Measurements from ENCODE around the gene AGAP2. TPM values are rescaled to one million over a fixed set of nuclear protein-coding genes. Genes with fewer than 3 reads are reported as not detected.
"Not testable (repeated sequence)": the region's sequence is repeated elsewhere in the genome, so short reads cannot be mapped to it uniquely, and the experiment has no call there.

AGAP2 gene
- total RNA-seq, 1 experiment from 2014 or later = 1.9 TPM

- no peak for DNase-seq (ENCODE audit: low spot score)
Observed at GRCh38 chr12:57698414-57698813, 40.1 kb downstream of the AGAP2 start.

GRCh38 chr12:57697076-57697475, 41.5 kb downstream of the AGAP2 start:
- no peak for DNase-seq (ENCODE audit: low spot score)

DNA sequence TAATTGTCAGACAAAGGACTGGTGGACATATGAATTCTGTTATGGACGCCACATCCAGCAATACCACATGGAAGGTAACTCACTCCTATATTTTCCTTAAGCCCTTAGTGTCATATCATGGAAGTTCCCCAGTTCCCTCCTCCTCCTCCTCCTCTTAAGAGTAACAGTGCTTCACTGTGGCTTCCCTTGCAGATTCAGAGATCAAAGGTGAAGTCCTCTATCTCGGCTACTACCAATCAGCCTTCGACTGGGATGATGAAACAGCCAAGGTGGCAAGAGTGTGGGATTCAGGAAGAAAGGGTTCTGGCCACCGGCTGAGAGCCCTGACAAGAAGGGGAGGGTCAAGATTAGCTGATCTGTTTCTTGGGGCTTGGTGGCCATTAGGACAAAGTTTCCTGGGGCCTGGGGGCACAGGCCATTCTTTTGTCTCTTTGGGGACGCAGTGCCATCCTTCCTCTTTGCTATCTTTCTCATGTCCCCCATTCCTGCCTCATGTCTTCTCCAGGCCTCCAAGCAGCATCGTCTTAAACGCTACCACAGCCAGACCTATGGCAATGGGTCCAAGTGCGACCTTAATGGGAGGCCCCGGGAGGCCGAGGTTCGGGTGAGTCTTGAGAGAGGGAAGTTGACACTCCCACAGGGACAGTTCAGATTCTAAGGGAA, 42.6 kb downstream of the AGAP2 start:
- no peak for DNase-seq (ENCODE audit: low spot score)

DNA sequence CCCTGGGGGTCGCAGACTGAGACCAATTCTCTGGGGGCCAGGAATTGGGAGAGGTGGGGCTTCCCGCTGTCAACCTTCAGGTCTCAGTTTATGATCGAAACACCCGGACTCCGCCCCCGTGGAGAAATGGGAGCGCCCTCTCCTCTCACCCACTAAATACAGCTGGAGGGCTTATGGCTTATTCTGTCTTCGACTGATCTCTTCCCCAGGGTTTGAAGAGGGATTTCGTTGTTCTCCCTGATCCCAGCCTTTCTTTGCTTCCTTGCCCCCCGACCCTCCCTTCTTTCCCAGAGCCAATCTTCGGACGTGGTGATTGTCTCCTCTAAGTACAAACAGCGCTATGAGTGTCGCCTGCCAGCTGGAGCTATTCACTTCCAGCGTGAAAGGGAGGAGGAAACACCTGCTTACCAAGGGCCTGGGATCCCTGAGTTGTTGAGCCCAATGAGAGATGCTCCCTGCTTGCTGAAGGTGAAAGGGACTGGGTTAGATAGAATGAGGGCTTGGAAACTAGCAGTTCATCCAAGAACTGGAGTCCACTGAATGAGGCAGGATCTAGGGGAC, 44.0 kb downstream of the AGAP2 start:
- peak; percentile 12 for DNase-seq (ENCODE audit: low spot score)

GRCh38 chr12:57693659-57694458, 44.7 kb downstream of the AGAP2 start, which contains the start of gene OS9:
OS9 (plus strand) TSS chr12:57694132; CDS start chr12:57694162, 30 bp downstream.
- DNase-seq (ENCODE audit: low spot score) = peak; percentile 99

- no peak for DNase-seq (ENCODE audit: low spot score)
Observed at GRCh38 chr12:57693317-57693658, 45.3 kb downstream of the AGAP2 start.

GRCh38 chr12:57692500-57692899, 46.0 kb downstream of the AGAP2 start:
- no peak for DNase-seq (ENCODE audit: low spot score)

DNA sequence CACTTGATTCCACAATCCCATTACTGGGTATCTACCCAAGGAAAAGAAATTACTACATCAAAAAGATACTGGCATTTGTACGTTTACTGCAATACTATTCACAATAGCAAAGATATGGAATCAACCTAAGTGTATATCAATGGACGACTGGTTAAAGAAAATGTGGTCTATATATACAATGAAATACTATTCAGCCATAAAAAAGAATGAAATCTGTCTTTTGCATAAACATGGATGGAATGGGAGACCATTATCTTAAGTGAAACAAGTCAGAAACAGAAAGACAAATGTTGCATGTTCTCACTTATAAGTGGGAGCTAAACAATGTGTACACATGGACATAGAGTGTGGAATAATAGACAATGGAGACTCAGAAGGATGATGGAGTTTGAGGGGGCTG, 49.6 kb downstream of the AGAP2 start:
- DNase-seq (ENCODE audit: low spot score) = no peak

GRCh38 chr12:57687862-57688261, 50.7 kb downstream of the AGAP2 start:
- DNase-seq (ENCODE audit: low spot score) = no peak

DNA sequence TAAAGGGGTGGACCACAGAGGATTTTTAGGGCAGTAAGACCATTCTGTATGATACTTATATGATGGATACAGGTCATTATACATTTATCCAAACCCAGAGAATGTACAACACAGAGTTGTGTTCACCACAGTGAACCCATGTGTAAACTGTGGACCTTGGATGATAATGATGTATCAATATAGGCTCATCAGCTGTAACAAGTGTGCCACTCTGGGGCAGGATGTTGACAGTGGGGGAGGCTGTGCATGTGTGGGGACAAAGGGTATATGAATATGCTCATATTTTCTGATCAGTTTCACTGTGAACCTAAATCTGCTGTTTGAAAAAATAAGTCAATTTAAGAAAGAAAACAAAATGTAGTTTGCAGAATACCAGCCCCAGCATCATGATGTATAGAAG, 58.8 kb downstream of the AGAP2 start:
- DNase-seq (ENCODE audit: low spot score) = no peak

DNA sequence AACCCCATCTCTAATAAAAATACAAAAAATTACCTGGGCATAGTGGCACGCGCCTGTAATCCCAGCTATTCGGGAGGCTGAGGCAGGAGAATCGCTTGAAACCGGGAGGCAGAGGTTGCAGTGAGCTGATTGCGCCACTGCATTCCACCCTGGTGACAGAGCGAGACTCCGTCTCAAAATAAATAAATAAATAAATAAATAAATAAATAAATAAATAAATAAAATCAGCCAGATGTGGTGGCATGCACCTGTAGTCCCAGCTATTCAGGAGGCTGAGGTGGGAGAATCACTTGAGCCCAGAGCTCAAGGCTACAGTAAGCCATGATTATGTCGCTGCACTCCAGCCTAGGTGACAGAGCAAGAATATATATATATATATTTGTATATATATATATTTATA, 60.6 kb downstream of the AGAP2 start:
- DNase-seq (ENCODE audit: low spot score) = not testable (repeated sequence)

- no peak for DNase-seq (ENCODE audit: low spot score)
Observed at GRCh38 chr12:57674691-57675090, 63.9 kb downstream of the AGAP2 start.

Other genes with a start within 250 kb of the AGAP2 start
- 26.9 and 39.0 TPM in 2 replicates for gene DDIT3, start 218.2 kb downstream of the AGAP2 start, total RNA-seq (2014; rRNA removed; shearing (Covaris generic))
- gene MBD6, start 215.9 kb downstream of the AGAP2 start, total RNA-seq (2014; rRNA removed; shearing (Covaris generic)) = 18.0 and 23.0 TPM in 2 replicates
- 58.6 and 62.3 TPM in 2 replicates for gene DCTN2, start 191.6 kb downstream of the AGAP2 start, total RNA-seq (2014; rRNA removed; shearing (Covaris generic))
- gene KIF5A, start 188.7 kb downstream of the AGAP2 start, total RNA-seq (2014; rRNA removed; shearing (Covaris generic)) = not detected in 2 replicates
- gene PIP4K2C, start 147.6 kb downstream of the AGAP2 start, total RNA-seq (2014; rRNA removed; shearing (Covaris generic)) = 30.8 and 37.2 TPM in 2 replicates
- gene DTX3, start 133.9 kb downstream of the AGAP2 start, total RNA-seq (2014; rRNA removed; shearing (Covaris generic)) = not detected in 2 replicates
- 0.25 TPM in 1 of 2 replicates, not detected in the other for gene ARHGEF25, start 127.3 kb downstream of the AGAP2 start, total RNA-seq (2014; rRNA removed; shearing (Covaris generic))
- gene B4GALNT1, start 105.5 kb downstream of the AGAP2 start, total RNA-seq (2014; rRNA removed; shearing (Covaris generic)) = 3.1 and 5.8 TPM in 2 replicates
- gene OS9, start 44.6 kb downstream of the AGAP2 start, total RNA-seq (2014; rRNA removed; shearing (Covaris generic)) = 94.5 and 105 TPM in 2 replicates
- gene TSPAN31, start 6.3 kb upstream of the AGAP2 start, total RNA-seq (2014; rRNA removed; shearing (Covaris generic)) = 35.0 and 42.9 TPM in 2 replicates
- gene CDK4, start 13.6 kb upstream of the AGAP2 start, total RNA-seq (2014; rRNA removed; shearing (Covaris generic)) = 310 and 345 TPM in 2 replicates
- 9.4 and 12.3 TPM in 2 replicates for gene MARCHF9, start 16.4 kb upstream of the AGAP2 start, total RNA-seq (2014; rRNA removed; shearing (Covaris generic))
- gene CYP27B1, start 28.3 kb upstream of the AGAP2 start, total RNA-seq (2014; rRNA removed; shearing (Covaris generic)) = 7.0 and 11.0 TPM in 2 replicates
- 25.7 and 34.0 TPM in 2 replicates for gene METTL1, start 33.4 kb upstream of the AGAP2 start, total RNA-seq (2014; rRNA removed; shearing (Covaris generic))
- 1.1 and 6.9 TPM in 2 replicates for gene EEF1AKMT3, start 33.9 kb upstream of the AGAP2 start, total RNA-seq (2014; rRNA removed; shearing (Covaris generic))
- 60.6 and 63.6 TPM in 2 replicates for gene TSFM, start 44.0 kb upstream of the AGAP2 start, total RNA-seq (2014; rRNA removed; shearing (Covaris generic))
- 0.73 and 1.5 TPM in 2 replicates for gene AVIL, start 80.0 kb upstream of the AGAP2 start, total RNA-seq (2014; rRNA removed; shearing (Covaris generic))
- gene CTDSP2, start 108.0 kb upstream of the AGAP2 start, total RNA-seq (2014; rRNA removed; shearing (Covaris generic)) = 38.5 and 40.7 TPM in 2 replicates
- 2.1 and 3.6 TPM in 2 replicates for gene ATP23, start 202.8 kb upstream of the AGAP2 start, total RNA-seq (2014; rRNA removed; shearing (Covaris generic))